Middle frontal gyrus (tissue), 1 donor: ENCODE results near the gene ANKZF1.
"Not testable (repeated sequence)": the region's sequence is repeated elsewhere in the genome, so short reads cannot be mapped to it uniquely, and the experiment has no call there.

Experiments used
- DNase-seq: peaks from one replicate; pipeline ENCODE4 v3.0.0-alpha.2; 2015; ENCODE audit warnings: low spot score; ENCODE audit errors: extremely low spot score

The ANKZF1 gene

GRCh38 chr2:219252900-219253752 lies 23.5 kb downstream of the ANKZF1 start, which contains the start of gene TUBA4B:
Gene TUBA4B (plus strand): TSS chr2:219253243. CDS start chr2:219253408, 165 bp downstream.
- no peak for DNase-seq

GRCh38 chr2:219253753-219254589 lies 24.4 kb downstream of the ANKZF1 start, which contains the start of gene TUBA4A:
Gene TUBA4A (minus strand): TSS chr2:219253918. CDS start chr2:219253858, 60 bp downstream.
- DNase-seq = peak; percentile 73

GRCh38 chr2:219254590-219255201 lies 25.1 kb downstream of the ANKZF1 start:
- DNase-seq = no peak

- not testable (repeated sequence) for DNase-seq
Observed at GRCh38 chr2:219258942-219259341, 29.3 kb downstream of the ANKZF1 start.

GRCh38 chr2:219261024-219261855 lies 31.6 kb downstream of the ANKZF1 start:
- DNase-seq = no peak

GRCh38 chr2:219266232-219266631 lies 36.6 kb downstream of the ANKZF1 start:
- no peak for DNase-seq

- no peak for DNase-seq
Observed at GRCh38 chr2:219266886-219267285, 37.3 kb downstream of the ANKZF1 start.

GRCh38 chr2:219268294-219268693 lies 38.7 kb downstream of the ANKZF1 start:
- no peak for DNase-seq

- DNase-seq = no peak
Observed at GRCh38 chr2:219269362-219270054, 39.9 kb downstream of the ANKZF1 start.

GRCh38 chr2:219270055-219270372 lies 40.4 kb downstream of the ANKZF1 start:
- DNase-seq = no peak

- DNase-seq = no peak
Observed at GRCh38 chr2:219271021-219271420, 41.4 kb downstream of the ANKZF1 start.

- no peak for DNase-seq
Observed at GRCh38 chr2:219272356-219272755, 42.8 kb downstream of the ANKZF1 start.

- no peak for DNase-seq
Observed at GRCh38 chr2:219272995-219273394, 43.4 kb downstream of the ANKZF1 start.

GRCh38 chr2:219273937-219274336 lies 44.3 kb downstream of the ANKZF1 start:
- DNase-seq = no peak

- DNase-seq = no peak
Observed at GRCh38 chr2:219274361-219274921, 44.8 kb downstream of the ANKZF1 start.

GRCh38 chr2:219277703-219278654 lies 48.4 kb downstream of the ANKZF1 start:
- DNase-seq = peak; percentile 73

GRCh38 chr2:219278655-219279150 lies 49.1 kb downstream of the ANKZF1 start:
- DNase-seq = no peak

GRCh38 chr2:219279151-219279915 lies 49.7 kb downstream of the ANKZF1 start, which contains the start of gene DNAJB2:
Gene DNAJB2 (plus strand): TSS chr2:219279366. CDS start chr2:219279834, 468 bp downstream.
- peak; percentile 98 for DNase-seq
